OCI-LY1 (cell line): ENCODE measurements around the gene RRAD.
"Not testable (repeated sequence)": the region's sequence is repeated elsewhere in the genome, so short reads cannot be mapped to it uniquely, and the experiment has no call there.

Experiments used
- H2AFZ ChIP-seq: fragments of 200-600 bp; sonication (generic), shearing (Covaris generic); 2 replicates; pipeline ENCODE4 v1.6.0; 2014; ENCODE audit warnings: antibody characterized with exemption, mild to moderate bottlenecking, low read length
- H3F3A ChIP-seq: fragments of 200-600 bp; sonication (generic), shearing (Covaris generic); 2 replicates; pipeline ENCODE4 v1.6.0; 2014; ENCODE audit warnings: mild to moderate bottlenecking, antibody characterized with exemption, low read length, moderate library complexity; ENCODE audit not compliant: insufficient read depth
- H3K27ac ChIP-seq: fragments of 200-600 bp; sonication (generic); 2 replicates; pipeline ENCODE4 v1.5.1; 2014; ENCODE audit warnings: low read length, mixed run types, mild to moderate bottlenecking, low read depth; ENCODE audit not compliant: poor library complexity, severe bottlenecking
- H3K27me3 ChIP-seq: fragments of 200-600 bp; sonication (generic); 2 replicates; pipeline ENCODE4 v1.6.0; 2014; ENCODE audit warnings: antibody characterized with exemption, mild to moderate bottlenecking, low read length, moderate library complexity; ENCODE audit not compliant: insufficient read depth
- H3K36me3 ChIP-seq: fragments of 200-600 bp; sonication (generic); 2 replicates; pipeline ENCODE4 v1.6.1; 2014; ENCODE audit warnings: mild to moderate bottlenecking, antibody characterized with exemption, low read length, moderate library complexity, mixed read lengths; ENCODE audit not compliant: insufficient read depth
- H3K4me1 ChIP-seq: fragments of 200-600 bp; sonication (generic); 2 replicates; pipeline ENCODE4 v1.5.1; 2014; ENCODE audit warnings: mild to moderate bottlenecking, low read length, moderate library complexity; ENCODE audit not compliant: insufficient read depth, severe bottlenecking
- H3K4me2 ChIP-seq: fragments of 200-600 bp; sonication (generic), shearing (Covaris generic); 2 replicates; pipeline ENCODE4 v1.6.1; 2014; ENCODE audit warnings: low read length
- H3K4me3 ChIP-seq: fragments of 200-600 bp; sonication (generic); 2 replicates; pipeline ENCODE4 v1.5.1; 2014; ENCODE audit warnings: low read length, low read depth, mild to moderate bottlenecking, mixed read lengths; ENCODE audit not compliant: poor library complexity, severe bottlenecking
- H3K79me2 ChIP-seq: fragments of 200-600 bp; shearing (Covaris generic); 2 replicates; pipeline ENCODE4 v1.6.1; 2016; ENCODE audit warnings: mixed run types, low read length, mixed read lengths; ENCODE audit not compliant: insufficient read depth
- H3K9ac ChIP-seq: fragments of 200-600 bp; sonication (generic), shearing (Covaris generic); 2 replicates; pipeline ENCODE4 v1.6.1; 2014; ENCODE audit warnings: mild to moderate bottlenecking, low read length, mixed read lengths
- H3K9me2 ChIP-seq: fragments of 200-600 bp; sonication (generic), shearing (Covaris generic); 2 replicates; pipeline ENCODE4 v1.6.1; 2014; ENCODE audit warnings: low read depth, mild to moderate bottlenecking, low read length, mixed read lengths
- H3K9me3 ChIP-seq: fragments of 200-600 bp; shearing (Covaris generic); 2 replicates; pipeline ENCODE4 v1.6.1; 2014; ENCODE audit warnings: low read length, mixed read lengths
- H4K20me1 ChIP-seq: fragments of 200-600 bp; sonication (generic), shearing (Covaris generic); 2 replicates; pipeline ENCODE4 v1.6.0; 2016; ENCODE audit warnings: mild to moderate bottlenecking, low read length; ENCODE audit not compliant: insufficient read depth
- EZH2 ChIP-seq: fragments of 200-600 bp; sonication (generic), shearing (Covaris generic); IDR thresholded peaks from 2 replicates; pipeline ENCODE4 v1.8.0; 2017; ENCODE audit warnings: borderline replicate concordance, mixed run types, mild to moderate bottlenecking, antibody characterized with exemption, low read length, moderate library complexity, mixed read lengths
- TF ChIP-seq, protein P1 (sequence below): fragments of 200-600 bp; sonication (generic), shearing (Covaris generic); IDR thresholded peaks from 2 replicates; pipeline ENCODE4 v1.5.1; 2017; ENCODE audit warnings: mild to moderate bottlenecking, antibody characterized with exemption, low read length, moderate library complexity, mixed read lengths

The RRAD gene

DNA sequence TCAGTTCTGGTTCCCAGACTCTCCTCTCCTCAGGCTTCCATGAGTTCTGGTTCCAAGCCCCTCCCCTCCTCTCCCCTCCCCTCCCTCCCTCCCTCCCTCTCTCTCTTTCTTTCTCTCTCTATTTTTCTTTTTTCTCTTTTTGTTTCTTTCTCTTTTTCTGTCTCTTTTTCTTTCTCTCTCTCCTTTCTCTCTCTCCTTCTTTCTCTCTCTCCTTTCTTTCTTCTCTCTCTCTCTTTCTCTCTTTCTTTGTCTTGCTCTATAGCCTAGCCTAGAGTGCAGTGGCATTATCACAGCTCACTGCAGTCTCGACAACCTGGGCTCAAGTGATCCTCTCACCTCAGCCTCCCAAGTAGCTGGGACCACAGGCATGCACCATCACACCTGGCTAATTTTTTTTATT, 34.9 kb upstream of the RRAD start:
- no peak overlapping the region for H3K9ac ChIP-seq
- no peak for TF ChIP-seq EZH2
- TF ChIP-seq, protein P1, sequence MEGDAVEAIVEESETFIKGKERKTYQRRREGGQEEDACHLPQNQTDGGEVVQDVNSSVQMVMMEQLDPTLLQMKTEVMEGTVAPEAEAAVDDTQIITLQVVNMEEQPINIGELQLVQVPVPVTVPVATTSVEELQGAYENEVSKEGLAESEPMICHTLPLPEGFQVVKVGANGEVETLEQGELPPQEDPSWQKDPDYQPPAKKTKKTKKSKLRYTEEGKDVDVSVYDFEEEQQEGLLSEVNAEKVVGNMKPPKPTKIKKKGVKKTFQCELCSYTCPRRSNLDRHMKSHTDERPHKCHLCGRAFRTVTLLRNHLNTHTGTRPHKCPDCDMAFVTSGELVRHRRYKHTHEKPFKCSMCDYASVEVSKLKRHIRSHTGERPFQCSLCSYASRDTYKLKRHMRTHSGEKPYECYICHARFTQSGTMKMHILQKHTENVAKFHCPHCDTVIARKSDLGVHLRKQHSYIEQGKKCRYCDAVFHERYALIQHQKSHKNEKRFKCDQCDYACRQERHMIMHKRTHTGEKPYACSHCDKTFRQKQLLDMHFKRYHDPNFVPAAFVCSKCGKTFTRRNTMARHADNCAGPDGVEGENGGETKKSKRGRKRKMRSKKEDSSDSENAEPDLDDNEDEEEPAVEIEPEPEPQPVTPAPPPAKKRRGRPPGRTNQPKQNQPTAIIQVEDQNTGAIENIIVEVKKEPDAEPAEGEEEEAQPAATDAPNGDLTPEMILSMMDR, result no peak
- no peak overlapping the region for H3K4me3 ChIP-seq
- H4K20me1 ChIP-seq, result no peaks in the 10 kb centered on the region
- H3K36me3 ChIP-seq, result no peaks in the 10 kb centered on the region
- H3K27ac ChIP-seq, result no peak overlapping the region
- H3K9me3 ChIP-seq, result no peaks in the 10 kb centered on the region
- H3K4me1 ChIP-seq, result peaks cover 13% of the 10 kb centered on the region
- no peak overlapping the region for H2AFZ ChIP-seq
- H3F3A ChIP-seq, result no peaks in the 10 kb centered on the region
- no peaks in the 10 kb centered on the region for H3K79me2 ChIP-seq
- H3K27me3 ChIP-seq, result no peaks in the 10 kb centered on the region
- no peaks in the 10 kb centered on the region for H3K9me2 ChIP-seq
- no peak overlapping the region for H3K4me2 ChIP-seq

GRCh38 chr16:66959704-66960161, 34.4 kb upstream of the RRAD start:
- Histone ChIP-seq H2AFZ (no peak overlapping the region), H3K4me2 (no peak overlapping the region), H4K20me1 (no peaks in the 10 kb centered on the region), H3F3A (no peaks in the 10 kb centered on the region), H3K36me3 (no peaks in the 10 kb centered on the region), H3K27me3 (no peaks in the 10 kb centered on the region), H3K4me3 (no peak overlapping the region), H3K79me2 (no peaks in the 10 kb centered on the region), H3K27ac (no peak overlapping the region), H3K4me1 (peaks cover 13% of the 10 kb centered on the region), H3K9me2 (no peaks in the 10 kb centered on the region), H3K9me3 (no peaks in the 10 kb centered on the region), H3K9ac (no peak overlapping the region)
- TF ChIP-seq, protein P1, result no peak
- TF ChIP-seq EZH2, result no peak

DNA sequence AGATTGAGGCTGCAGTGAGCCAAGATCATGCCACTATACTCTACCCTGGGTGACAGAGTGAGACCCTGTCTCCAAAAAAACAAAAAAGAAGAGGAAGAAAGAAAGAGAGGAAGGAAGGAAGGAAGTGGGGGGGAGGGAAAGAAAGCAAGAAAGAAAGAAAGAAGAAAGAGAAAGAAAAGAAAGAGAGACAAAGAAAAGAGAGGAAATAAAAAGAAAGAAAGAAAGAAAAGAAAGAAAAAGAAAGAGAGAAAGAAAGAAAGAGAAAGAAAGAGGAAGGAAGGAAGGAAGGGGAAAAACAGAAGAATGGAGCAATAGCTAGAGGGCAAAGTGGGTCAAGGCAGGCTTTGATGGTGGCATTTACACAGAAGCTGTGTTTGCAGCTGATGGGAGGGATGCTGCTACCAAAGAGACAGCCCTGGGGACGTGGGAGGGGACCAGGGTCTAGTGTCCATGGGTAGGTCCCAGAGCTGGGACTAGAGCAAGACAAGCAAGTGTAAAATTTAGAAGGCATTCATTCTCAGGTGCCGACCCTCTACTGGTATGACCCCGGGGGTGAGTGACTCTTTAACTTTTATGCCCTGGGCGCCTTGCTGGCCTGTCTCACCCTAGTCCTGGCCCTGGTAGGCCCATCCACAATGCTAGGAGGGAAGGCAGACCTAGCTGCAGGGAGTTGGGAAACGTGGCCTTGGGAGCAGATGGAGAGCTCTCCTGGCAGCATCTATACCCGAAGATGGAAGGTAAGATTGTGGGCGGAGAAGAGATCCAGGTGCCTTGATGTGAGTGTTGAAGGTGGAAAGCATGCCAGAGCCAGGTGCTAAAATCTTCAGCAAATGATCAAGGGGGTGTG, 33.7 kb upstream of the RRAD start:
- Histone ChIP-seq H3K9ac (no peak overlapping the region), H3K4me2 (no peak overlapping the region), H3K27me3 (no peaks in the 10 kb centered on the region), H3K9me2 (no peaks in the 10 kb centered on the region), H3K4me3 (no peak overlapping the region), H2AFZ (no peak overlapping the region), H3K9me3 (no peaks in the 10 kb centered on the region), H4K20me1 (no peaks in the 10 kb centered on the region), H3K36me3 (no peaks in the 10 kb centered on the region), H3K79me2 (no peaks in the 10 kb centered on the region), H3K4me1 (peaks cover 13% of the 10 kb centered on the region), H3F3A (no peaks in the 10 kb centered on the region), H3K27ac (no peak overlapping the region)
- no peak for TF ChIP-seq EZH2
- TF ChIP-seq, protein P1, result no peak

DNA sequence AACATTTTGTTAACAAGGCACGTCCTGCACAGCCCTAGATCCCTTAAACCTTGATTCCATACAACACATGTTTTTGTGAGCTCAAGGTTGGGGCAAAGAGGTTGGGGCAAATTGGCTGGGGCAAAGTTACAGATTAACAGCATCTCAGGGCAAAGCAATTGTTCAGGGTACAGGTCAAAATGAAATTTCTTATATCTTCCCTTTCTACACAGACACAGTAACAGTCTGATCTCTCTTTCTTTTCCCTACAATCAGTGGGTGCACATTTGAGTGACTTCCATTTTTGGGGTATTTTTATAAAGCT, 30.8 kb upstream of the RRAD start:
- not testable (repeated sequence) for H3K9ac ChIP-seq, H4K20me1 ChIP-seq, H3K79me2 ChIP-seq, H3K4me3 ChIP-seq, H3K4me1 ChIP-seq, H2AFZ ChIP-seq, H3F3A ChIP-seq, H3K36me3 ChIP-seq, H3K27me3 ChIP-seq, H3K9me3 ChIP-seq, H3K9me2 ChIP-seq, H3K27ac ChIP-seq, H3K4me2 ChIP-seq

- not testable (repeated sequence) for H3K9me3 ChIP-seq, H3K4me1 ChIP-seq, H3K9me2 ChIP-seq, H3K4me3 ChIP-seq, H3K27ac ChIP-seq, H3K36me3 ChIP-seq, H3K79me2 ChIP-seq, H2AFZ ChIP-seq, H3K27me3 ChIP-seq, H3K4me2 ChIP-seq, H4K20me1 ChIP-seq, H3K9ac ChIP-seq, H3F3A ChIP-seq
Observed at GRCh38 chr16:66955363-66956153, 30.2 kb upstream of the RRAD start.
